GM23248 (cell line): ENCODE measurements around the gene STUM.

Experiments used
- EZH2 ChIP-seq: fragments of 200-600 bp; sonication (generic); IDR thresholded peaks from 2 replicates; pipeline ENCODE4 v1.6.1; 2018; ENCODE audit warnings: antibody characterized with exemption, mild to moderate bottlenecking; ENCODE audit not compliant: insufficient read depth, poor library complexity, severe bottlenecking
- EZH2phosphoT487 ChIP-seq: fragments of 200-600 bp; sonication (generic); IDR thresholded peaks from 2 replicates; pipeline ENCODE4 v1.6.1; 2018; ENCODE audit warnings: antibody characterized with exemption, moderate library complexity, mild to moderate bottlenecking, low read depth; ENCODE audit not compliant: insufficient read depth

DNA sequence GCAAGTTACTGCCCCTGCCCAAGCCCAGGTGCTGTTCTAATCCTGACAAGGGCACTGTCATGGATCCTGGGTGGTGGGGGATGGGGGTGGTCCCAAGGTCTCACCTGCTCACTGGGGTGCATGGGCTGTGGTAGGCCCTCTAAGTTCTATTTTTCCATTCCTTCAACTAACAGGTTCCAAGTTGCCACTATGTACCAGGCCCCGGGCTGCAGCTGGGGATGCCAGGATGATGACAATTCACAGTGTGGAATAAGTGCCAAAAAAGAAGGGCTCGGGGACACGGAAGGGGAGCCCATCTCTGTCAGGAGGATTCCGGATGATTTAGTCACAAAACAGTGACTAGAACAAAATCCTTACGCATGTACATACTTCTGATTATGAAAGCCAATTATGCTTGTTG is 76.0 kb downstream of the STUM start:
- TF ChIP-seq EZH2, result no peak
- TF ChIP-seq EZH2phosphoT487, result no peak
